Amygdala (tissue), 56 donors: ENCODE data around the gene PCDHGA8.
"Not testable (repeated sequence)": the region's sequence is repeated elsewhere in the genome, so short reads cannot be mapped to it uniquely, and the experiment has no call there.

Experiments used
- DNase-seq, 56 donors: peaks; one replicate each; lab custom pipeline; 2025; lab: John Stamatoyannopoulos, UW

The PCDHGA8 gene

DNA sequence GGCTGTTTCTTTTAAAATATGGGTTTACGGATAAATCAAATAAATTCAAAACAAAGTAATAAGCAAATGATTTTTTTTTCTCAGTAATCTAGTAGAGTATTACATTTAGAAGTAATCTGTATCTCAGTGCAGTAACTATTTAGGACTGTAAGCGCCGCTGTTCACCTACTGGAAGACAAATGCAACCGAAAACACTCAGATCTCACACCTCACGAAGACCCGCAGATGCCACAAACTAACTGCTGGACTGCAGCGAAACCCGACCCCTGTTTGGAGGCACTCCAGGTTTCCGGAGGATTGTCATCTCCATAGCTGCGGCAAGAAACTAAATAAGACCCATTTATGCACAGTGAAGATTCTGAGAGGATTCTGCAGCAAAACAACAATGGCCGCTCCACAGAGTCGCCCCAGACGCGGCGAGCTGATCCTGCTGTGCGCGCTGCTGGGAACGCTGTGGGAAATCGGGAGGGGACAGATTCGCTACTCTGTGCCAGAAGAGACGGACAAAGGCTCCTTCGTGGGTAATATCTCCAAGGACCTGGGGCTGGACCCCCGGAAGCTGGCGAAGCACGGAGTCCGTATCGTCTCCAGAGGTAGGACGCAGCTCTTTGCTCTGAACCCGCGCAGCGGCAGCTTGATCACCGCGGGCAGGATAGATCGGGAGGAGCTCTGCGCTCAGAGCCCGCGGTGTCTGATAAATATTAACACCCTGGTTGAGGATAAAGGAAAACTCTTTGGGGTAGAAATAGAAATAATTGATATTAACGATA, at the start of gene PCDHGA8:
TSS of gene PCDHGA8 (plus strand) at position 205 of the 770 bp plus-strand sequence. CDS start at position 386, 181 bp downstream.
- DNase-seq: no peak

DNA sequence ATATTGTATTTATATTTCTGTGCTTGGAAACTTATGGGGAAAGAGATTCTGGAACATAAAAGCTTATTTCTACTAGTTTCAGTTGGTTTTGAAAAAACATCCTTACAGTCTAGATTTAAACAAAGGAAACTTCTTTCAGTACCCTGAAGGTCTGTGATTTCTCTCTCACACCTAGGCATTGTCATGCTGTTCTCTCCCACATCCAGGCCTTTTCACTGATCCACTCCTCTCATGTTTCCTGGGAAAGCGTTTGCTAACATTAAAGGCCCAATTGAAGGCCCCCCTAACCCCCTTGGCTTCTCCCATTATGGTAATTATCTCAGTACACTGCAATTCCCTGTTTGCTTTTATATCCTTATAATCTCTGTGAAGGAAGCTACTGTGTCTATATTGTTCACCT, 49.7 kb upstream of the PCDHGA8 start:
- no peak for DNase-seq

DNA sequence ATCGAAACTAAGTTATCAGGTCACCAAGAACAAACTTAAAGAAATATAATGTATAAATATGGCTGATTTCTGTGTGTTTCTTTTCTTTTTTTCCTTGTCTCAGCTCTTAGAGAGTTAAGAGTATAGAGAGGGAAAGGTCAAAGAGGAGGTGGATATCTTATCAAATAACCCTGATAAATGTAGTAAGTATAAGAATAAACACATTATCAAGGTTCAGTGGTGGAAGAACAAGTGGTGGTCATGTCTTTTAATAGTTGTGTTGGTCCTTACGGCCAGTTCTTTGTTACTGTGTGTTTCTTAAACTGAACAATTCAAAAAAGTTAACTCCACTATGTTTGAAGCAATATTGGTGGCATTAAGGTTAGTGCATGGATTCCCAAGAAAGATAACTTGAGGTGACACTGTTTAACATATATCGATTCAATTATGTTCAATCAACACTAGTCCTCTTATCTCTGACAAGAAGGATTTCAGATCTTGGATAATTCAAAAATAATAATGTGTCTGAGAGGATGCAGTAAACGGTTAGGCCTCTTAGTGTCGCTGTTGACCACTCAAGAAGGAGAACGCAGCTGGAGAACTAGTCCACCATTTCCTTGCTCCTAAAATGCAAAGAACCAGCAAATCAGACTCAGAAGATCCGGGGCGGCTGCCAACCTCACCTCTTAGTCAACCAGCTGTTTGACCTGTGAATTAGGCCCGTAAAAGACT, 49.0 kb upstream of the PCDHGA8 start, which contains the start of gene PCDHGA3:
TSS of gene PCDHGA3 (plus strand) at position 588 of the 711 bp plus-strand sequence. CDS start 205 bp downstream, outside the sequence.
- DNase-seq: no peak

DNA sequence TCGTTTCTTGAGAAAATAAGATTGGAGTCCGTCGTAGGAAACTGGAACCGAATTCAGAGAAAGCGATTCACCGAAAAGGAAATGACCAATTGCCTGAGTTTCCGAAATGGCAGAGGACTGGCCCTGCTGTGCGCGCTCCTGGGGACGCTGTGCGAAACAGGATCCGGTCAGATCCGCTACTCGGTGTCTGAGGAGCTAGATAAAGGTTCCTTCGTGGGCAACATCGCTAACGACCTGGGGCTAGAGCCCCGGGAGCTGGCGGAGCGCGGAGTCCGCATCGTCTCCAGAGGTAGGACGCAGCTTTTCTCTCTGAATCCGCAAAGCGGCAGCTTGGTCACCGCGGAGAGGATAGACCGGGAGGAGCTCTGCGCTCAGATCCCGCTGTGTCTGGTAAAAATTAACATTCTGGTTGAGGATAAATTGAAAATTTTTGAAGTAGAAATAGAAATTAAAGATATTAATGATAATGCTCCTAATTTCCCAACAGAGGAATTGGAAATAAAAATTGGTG, 48.4 kb upstream of the PCDHGA8 start:
- no peak for DNase-seq

DNA sequence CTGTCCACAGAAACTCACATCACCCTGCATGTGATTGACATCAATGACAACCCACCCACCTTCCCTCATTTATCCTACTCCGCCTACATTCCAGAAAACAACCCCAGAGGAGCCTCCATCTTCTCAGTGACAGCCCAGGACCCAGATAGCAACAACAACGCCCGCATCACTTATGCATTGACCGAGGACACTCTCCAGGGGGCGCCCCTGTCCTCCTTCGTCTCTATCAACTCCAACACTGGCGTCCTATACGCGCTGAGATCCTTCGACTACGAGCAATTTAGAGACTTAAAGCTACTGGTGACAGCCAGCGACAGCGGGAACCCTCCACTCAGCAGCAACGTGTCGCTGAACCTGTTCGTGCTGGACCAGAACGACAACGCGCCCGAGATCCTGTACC, 47.1 kb upstream of the PCDHGA8 start:
- DNase-seq: no peak

DNA sequence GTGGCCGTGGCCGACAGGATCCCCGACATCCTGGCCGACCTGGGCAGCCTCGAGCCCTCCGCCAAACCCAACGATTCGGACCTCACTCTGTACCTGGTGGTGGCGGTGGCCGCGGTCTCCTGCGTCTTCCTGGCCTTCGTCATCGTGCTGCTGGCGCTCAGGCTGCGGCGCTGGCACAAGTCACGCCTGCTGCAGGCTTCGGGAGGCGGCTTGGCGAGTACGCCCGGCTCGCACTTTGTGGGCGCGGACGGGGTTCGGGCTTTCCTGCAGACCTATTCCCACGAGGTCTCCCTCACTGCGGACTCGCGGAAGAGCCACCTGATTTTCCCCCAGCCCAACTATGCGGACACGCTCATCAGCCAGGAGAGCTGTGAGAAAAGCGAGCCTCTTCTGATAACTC, 46.4 kb upstream of the PCDHGA8 start:
- DNase-seq: not testable (repeated sequence)

DNA sequence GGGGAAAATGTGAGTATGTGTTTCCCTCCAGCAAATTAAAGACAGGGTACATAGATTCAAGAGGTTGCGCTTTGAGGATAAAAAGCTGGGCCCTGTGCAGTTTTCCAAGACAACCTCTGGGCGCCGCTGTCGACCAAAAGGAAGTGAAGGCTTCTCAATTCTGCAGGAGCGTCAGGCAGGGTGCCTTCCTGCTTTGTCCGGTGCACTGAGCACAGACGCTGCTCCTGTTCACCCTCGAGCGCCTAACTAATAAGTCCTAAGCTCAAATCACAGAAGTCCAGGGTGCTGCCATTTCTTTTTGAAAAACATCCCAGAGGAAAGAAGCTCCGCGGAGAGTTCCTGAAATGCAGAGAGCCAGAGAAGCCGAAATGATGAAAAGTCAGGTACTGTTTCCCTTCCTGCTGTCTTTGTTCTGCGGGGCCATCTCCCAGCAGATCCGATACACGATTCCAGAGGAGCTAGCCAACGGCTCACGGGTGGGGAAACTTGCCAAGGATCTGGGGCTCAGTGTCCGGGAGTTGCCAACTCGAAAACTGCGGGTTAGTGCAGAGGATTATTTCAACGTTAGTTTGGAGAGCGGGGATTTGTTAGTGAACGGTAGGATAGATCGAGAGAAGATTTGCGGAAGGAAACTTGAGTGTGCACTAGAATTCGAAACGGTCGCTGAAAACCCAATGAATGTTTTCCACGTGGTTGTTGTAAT, 42.4 kb upstream of the PCDHGA8 start, which contains the start of gene PCDHGB1:
TSS of gene PCDHGB1 (plus strand) at position 183 of the 703 bp plus-strand sequence. CDS start at position 345, 162 bp downstream.
- peak in 4 of 56 donors; percentile 2 to 17 (median 12) for DNase-seq

DNA sequence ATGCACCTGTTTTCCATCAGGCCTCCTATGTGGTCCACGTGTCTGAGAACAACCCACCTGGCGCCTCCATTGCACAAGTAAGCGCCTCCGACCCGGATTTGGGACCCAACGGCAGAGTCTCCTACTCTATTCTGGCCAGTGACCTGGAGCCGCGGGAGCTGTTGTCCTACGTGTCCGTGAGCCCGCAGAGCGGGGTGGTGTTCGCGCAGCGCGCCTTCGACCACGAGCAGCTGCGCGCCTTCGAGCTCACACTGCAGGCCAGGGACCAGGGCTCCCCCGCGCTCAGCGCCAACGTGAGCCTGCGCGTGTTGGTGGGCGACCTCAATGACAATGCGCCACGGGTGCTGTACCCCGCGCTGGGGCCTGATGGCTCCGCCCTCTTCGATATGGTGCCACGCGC, 40.8 kb upstream of the PCDHGA8 start:
- no peak for DNase-seq

DNA sequence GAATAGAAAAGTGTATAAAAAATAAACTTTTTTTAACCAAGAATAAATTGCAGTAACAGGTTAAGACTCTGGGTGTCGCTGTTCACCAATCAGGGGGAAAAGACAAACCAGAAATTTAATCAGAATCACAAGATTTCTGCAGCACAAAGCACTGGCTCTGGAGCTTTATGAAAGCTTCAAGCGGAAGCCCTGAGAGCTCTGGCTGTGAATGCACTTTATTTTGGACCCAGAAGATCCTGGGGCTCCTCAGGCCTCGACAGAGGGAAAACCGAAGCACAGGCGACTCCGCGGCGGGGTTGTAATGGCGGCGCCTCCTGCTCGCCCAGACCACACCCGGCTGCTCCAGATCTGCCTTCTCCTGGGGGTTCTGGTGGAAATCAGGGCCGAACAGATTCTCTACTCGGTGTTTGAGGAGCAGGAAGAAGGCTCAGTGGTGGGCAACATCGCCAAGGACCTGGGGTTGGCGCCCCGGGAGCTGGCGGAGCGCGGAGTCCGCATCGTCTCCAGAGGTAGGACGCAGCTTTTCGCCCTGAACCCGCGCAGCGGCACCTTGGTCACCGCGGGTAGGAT, 37.4 kb upstream of the PCDHGA8 start, which contains the start of gene PCDHGA4:
TSS of gene PCDHGA4 (plus strand) at position 122 of the 570 bp plus-strand sequence. CDS start at position 209, 87 bp downstream.
- no peak for DNase-seq

DNA sequence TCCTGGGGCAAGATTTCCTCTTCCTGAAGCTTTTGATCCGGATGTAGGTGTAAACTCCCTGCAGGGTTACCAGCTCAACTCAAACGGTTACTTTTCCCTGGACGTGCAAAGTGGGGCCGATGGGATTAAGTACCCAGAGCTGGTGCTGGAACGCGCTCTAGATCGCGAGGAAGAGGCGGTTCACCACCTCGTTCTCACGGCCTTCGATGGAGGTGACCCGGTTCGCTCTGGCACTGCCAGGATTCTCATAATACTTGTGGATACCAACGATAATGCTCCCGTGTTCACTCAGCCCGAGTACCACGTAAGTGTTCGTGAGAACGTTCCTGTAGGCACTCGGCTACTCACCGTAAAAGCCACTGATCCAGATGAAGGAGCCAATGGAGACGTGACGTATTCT, 36.8 kb upstream of the PCDHGA8 start:
- no peak for DNase-seq

DNA sequence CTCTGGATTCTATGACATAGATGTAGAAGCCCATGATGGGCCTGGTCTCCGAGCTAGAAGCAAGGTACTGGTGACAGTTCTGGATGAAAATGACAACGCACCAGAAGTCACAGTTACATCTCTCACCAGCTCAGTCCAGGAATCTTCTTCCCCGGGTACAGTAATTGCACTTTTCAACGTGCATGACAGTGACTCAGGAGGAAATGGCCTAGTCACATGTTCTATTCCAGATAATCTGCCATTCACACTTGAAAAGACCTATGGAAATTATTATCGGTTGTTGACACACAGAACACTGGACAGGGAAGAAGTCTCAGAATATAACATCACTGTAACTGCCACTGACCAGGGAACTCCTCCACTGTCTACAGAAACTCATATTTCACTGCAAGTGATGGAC, 36.3 kb upstream of the PCDHGA8 start:
- DNase-seq: no peak

DNA sequence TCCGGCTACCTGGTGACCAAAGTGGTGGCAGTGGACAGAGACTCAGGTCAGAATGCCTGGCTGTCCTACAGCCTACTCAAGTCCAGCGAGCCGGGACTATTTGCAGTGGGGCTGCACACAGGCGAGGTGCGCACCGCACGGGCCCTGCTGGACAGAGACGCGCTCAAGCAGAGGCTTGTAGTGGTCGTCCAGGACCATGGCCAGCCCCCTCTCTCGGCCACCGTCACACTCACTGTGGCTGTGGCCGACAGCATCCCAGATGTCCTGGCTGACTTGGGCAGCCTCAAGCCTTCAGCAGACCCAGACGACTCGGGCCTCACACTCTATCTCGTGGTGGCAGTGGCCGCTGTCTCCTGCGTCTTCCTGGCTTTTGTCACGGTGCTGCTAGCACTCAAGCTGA, 35.5 kb upstream of the PCDHGA8 start:
- no peak for DNase-seq

DNA sequence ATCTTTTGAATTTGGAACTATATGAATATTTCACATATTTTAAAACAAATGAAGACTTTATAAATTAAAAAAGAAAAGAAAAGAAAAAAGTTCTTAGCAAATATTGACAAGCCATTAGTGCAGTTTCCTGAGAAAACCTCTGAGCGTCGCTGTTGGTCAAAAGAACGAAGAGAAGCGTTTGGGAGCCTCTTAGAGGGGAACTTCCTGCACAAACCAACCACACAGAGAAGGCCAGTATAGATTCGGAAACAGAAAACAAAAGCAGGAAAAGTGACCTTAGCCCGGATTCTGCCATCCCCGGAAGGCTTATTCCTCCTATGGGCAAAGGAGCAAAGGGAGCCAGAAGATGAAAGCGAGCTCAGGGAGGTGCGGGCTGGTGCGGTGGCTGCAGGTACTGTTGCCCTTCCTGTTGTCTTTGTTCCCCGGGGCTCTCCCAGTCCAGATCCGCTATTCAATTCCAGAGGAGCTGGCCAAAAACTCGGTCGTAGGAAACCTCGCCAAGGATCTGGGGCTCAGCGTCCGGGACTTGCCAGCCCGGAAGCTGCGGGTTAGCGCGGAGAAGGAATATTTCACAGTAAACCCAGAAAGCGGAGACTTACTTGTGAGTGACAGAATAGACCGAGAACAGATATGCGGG, 32.5 kb upstream of the PCDHGA8 start, which contains the start of gene PCDHGB2:
TSS of gene PCDHGB2 (plus strand) at position 205 of the 637 bp plus-strand sequence. CDS start at position 347, 142 bp downstream.
- no peak for DNase-seq

DNA sequence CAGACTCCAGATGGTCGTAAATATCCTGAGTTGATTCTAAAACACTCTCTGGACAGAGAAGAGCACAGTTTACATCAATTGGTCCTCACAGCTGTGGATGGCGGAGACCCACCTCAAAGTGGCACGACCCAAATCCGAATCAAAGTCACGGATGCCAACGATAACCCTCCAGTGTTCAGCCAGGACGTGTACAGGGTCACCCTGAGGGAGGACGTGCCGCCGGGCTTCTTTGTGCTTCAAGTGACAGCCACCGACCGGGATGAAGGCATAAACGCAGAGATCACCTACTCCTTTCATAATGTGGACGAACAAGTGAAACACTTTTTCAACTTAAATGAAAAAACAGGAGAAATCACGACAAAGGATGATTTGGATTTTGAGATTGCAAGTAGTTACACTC, 31.7 kb upstream of the PCDHGA8 start:
- DNase-seq: no peak

DNA sequence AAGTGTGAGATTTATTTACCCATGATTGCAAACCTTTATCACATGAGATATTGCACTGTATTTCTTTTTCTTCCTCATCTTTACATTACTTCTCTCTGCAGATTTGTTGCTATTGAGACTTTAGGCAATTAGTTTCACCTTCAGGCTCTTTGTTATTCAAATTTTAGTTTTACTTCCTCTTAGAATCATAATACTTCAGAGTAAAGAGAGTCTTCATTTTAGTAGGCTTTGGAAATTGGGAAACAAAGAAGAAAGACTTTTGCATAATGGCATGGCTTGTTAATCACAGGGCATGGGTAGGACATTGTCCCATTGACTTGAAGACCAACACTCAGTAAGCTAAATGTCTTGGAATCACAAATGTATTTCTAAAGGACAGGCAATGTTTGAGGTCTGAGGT, 29.7 kb upstream of the PCDHGA8 start:
- no peak for DNase-seq

DNA sequence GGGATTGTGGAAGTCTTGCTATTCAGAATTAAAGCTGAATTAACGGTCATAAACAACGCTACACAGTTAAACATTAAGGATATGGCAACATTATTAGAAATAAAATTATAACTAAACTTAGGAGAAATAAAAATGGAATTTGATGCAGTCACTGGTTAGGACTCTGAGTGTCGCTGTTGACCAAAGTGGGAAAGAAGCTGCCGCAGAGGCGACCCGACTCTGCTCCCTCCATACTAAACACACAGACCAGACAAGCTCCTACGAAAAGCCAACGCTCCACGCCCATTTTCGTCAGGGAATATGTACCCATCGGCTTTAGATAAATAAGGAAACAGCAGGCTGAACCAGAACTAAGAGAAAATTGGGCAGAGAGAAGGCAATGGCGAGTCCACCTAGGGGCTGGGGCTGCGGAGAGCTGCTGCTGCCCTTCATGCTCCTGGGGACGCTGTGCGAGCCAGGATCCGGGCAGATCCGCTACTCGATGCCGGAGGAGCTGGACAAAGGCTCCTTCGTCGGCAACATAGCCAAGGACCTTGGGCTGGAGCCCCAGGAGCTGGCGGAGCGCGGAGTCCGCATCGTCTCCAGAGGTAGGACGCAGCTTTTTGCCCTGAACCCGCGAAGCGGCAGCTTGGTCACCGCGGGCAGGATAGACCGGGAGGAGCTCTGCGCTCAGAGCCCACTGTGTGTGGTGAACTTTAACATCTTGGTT, 28.3 kb upstream of the PCDHGA8 start, which contains the start of gene PCDHGA5:
TSS of gene PCDHGA5 (plus strand) at position 211 of the 709 bp plus-strand sequence. CDS start at position 380, 169 bp downstream.
- no peak for DNase-seq

DNA sequence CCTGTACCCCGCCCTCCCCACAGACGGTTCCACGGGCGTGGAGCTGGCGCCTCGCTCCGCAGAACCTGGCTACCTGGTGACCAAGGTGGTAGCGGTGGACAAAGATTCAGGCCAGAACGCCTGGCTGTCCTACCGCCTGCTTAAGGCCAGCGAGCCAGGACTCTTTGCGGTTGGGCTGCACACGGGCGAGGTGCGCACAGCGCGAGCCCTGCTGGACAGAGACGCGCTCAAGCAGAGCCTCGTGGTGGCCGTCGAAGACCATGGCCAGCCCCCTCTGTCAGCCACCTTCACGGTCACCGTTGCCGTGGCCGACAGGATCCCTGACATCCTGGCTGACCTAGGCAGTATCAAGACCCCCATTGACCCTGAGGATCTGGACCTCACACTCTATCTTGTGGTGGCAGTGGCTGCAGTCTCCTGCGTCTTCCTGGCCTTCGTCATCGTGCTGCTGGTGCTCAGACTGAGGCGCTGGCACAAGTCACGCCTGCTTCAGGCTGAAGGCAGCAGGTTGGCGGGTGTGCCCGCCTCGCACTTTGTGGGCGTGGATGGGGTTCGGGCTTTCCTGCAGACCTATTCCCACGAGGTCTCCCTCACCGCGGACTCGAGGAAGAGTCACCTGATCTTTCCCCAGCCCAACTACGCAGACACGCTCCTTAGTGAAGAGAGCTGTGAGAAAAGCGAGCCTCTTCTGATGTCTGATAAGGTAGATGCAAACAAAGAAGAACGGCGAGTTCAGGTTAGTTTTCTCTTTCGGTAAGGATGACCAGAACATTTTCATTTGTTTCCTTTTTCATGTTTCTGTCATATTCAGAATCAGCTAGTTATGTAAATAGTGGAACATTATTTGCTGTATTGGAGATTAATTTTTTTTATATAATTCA, 26.2 kb upstream of the PCDHGA8 start:
- DNase-seq: no peak
